OCI-LY1 (cell line): Measurements from ENCODE around the gene RASD1.

Experiments
- EZH2 ChIP-seq: fragments of 200-600 bp; sonication (generic), shearing (Covaris generic); IDR thresholded peaks from 2 replicates; pipeline ENCODE4 v1.8.0; 2017; ENCODE audit warnings: borderline replicate concordance, mixed run types, mild to moderate bottlenecking, antibody characterized with exemption, low read length, moderate library complexity, mixed read lengths
- TF ChIP-seq, protein P1 (sequence below): fragments of 200-600 bp; sonication (generic), shearing (Covaris generic); IDR thresholded peaks from 2 replicates; pipeline ENCODE4 v1.5.1; 2017; ENCODE audit warnings: mild to moderate bottlenecking, antibody characterized with exemption, low read length, moderate library complexity, mixed read lengths

DNA sequence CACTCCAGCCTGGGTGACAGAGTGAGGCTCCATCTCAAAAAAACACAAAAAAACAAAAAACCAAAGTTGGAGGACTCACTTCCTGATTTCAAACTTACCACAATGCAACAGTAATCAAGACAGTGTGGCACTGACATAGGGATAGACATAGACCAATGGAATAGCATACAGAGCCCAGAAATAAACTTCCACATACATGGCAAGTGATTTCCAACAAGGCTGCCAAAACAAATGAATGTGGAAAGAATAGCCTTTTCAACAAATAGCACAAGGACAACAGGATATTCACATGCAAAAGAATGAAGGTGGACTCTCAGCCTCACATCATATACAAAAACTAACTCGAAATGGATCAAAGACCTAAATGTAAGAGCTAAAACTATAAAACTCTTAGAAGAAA lies 36.8 kb upstream of the RASD1 start:
- TF ChIP-seq, protein P1, sequence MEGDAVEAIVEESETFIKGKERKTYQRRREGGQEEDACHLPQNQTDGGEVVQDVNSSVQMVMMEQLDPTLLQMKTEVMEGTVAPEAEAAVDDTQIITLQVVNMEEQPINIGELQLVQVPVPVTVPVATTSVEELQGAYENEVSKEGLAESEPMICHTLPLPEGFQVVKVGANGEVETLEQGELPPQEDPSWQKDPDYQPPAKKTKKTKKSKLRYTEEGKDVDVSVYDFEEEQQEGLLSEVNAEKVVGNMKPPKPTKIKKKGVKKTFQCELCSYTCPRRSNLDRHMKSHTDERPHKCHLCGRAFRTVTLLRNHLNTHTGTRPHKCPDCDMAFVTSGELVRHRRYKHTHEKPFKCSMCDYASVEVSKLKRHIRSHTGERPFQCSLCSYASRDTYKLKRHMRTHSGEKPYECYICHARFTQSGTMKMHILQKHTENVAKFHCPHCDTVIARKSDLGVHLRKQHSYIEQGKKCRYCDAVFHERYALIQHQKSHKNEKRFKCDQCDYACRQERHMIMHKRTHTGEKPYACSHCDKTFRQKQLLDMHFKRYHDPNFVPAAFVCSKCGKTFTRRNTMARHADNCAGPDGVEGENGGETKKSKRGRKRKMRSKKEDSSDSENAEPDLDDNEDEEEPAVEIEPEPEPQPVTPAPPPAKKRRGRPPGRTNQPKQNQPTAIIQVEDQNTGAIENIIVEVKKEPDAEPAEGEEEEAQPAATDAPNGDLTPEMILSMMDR = no peak
- no peak for TF ChIP-seq EZH2
